Head of caudate nucleus (tissue), 42 donors: Measurements from ENCODE around the gene LRP2BP.
"Not testable (repeated sequence)": the region's sequence is repeated elsewhere in the genome, so short reads cannot be mapped to it uniquely, and the experiment has no call there.

Experiments used
- DNase-seq, 42 donors: peaks; one replicate each; pipeline versions ENCODE4 v3.0.0 to v3.0.0-alpha.2; 2020 to 2021; ENCODE audit warnings: mixed read lengths in 7 of 42
- intact Hi-C: fragments of 100-400 bp; cut with DNase I; formaldehyde crosslinking; loops from one replicate; pipeline ENCODE4 v1.15.0; 2022

LRP2BP gene

GRCh38 chr4:185341841-185342240, 53.9 kb downstream of the LRP2BP start:
- intact Hi-C loops = no loop called here
- no peak for DNase-seq

- intact Hi-C loops = no loop called here
- DNase-seq = no peak
Observed at GRCh38 chr4:185341377-185341776, 54.3 kb downstream of the LRP2BP start.

GRCh38 chr4:185339941-185340340, 55.8 kb downstream of the LRP2BP start:
- intact Hi-C loops = no loop called here
- DNase-seq = no peak

GRCh38 chr4:185335579-185335978, 60.1 kb downstream of the LRP2BP start:
- no peak for DNase-seq
- intact Hi-C loops = no loop called here

- no peak for DNase-seq
- intact Hi-C loops = no loop called here
Observed at GRCh38 chr4:185334326-185334725, 61.4 kb downstream of the LRP2BP start.

- intact Hi-C loops = no loop called here
- DNase-seq = no peak
Observed at GRCh38 chr4:185332575-185333464, 62.9 kb downstream of the LRP2BP start.

GRCh38 chr4:185329879-185330510, 65.7 kb downstream of the LRP2BP start:
- DNase-seq, intact Hi-C loops: not testable (repeated sequence)

- intact Hi-C loops = no loop called here
- no peak for DNase-seq
Observed at GRCh38 chr4:185328586-185328985, 67.1 kb downstream of the LRP2BP start.

GRCh38 chr4:185325721-185326120, 70.0 kb downstream of the LRP2BP start:
- DNase-seq, intact Hi-C loops: not testable (repeated sequence)

- intact Hi-C loops = loop anchor here (5.0 kb wide), 1 partner anchor 47 kb away; no protein-coding TSS in a partner anchor
Observed at GRCh38 chr4:185324361-185324760, 71.4 kb downstream of the LRP2BP start.

GRCh38 chr4:185323606-185324005, 72.1 kb downstream of the LRP2BP start:
- no peak for DNase-seq
- intact Hi-C loops = loop anchor here (5.0 kb wide), 1 partner anchor 46 kb away; no protein-coding TSS in a partner anchor

More at GRCh38 chr4:185324361-185324760, 71.4 kb downstream of the LRP2BP start:
- not testable (repeated sequence) for DNase-seq

GRCh38 chr4:185322803-185323202, 72.9 kb downstream of the LRP2BP start:
- intact Hi-C loops = loop anchor here (5.0 kb wide), 1 partner anchor 46 kb away; no protein-coding TSS in a partner anchor
- DNase-seq = peak in 2 of 42 donors; percentile 14 to 30

GRCh38 chr4:185318679-185319078, 77.0 kb downstream of the LRP2BP start:
- intact Hi-C loops = no loop called here

GRCh38 chr4:185317880-185318279, 77.8 kb downstream of the LRP2BP start:
- DNase-seq = no peak
- intact Hi-C loops = no loop called here

More at GRCh38 chr4:185318679-185319078, 77.0 kb downstream of the LRP2BP start:
- DNase-seq = peak in 7 of 42 donors; percentile 9 to 40 (median 16)

GRCh38 chr4:185317462-185317861, 78.3 kb downstream of the LRP2BP start:
- intact Hi-C loops, DNase-seq: not testable (repeated sequence)
